GM12874 (cell line): ENCODE measurements around the gene SIGLECL1.

Experiments used
- CTCF ChIP-seq: IDR thresholded peaks from 2 replicates; pipeline ENCODE4 v1.5.1; 2011; ENCODE audit warnings: low read depth, mild to moderate bottlenecking, control low read depth, low read length, moderate library complexity; ENCODE audit not compliant: insufficient read depth

Gene SIGLECL1

GRCh38 chr19:51301266-51301665 lies 50.4 kb downstream of the SIGLECL1 start:
- no peak for TF ChIP-seq CTCF

- no peak for TF ChIP-seq CTCF
These were observed 54.6 kb downstream of the SIGLECL1 start for GRCh38 chr19:51305479-51305878.

- no peak for TF ChIP-seq CTCF
These were observed 60.7 kb downstream of the SIGLECL1 start, which contains the start of gene IGLON5 for GRCh38 chr19:51311351-51312257. Gene IGLON5, plus strand, starts transcription at chr19:51311644. Its CDS starts 204 bp downstream, at chr19:51311848.

GRCh38 chr19:51316688-51317087 lies 65.8 kb downstream of the SIGLECL1 start:
- TF ChIP-seq CTCF = no peak

- no peak for TF ChIP-seq CTCF
These were observed 66.5 kb downstream of the SIGLECL1 start for GRCh38 chr19:51317376-51317775.

- TF ChIP-seq CTCF = no peak
These were observed 67.1 kb downstream of the SIGLECL1 start for GRCh38 chr19:51317968-51318367.
